AG08396 (cell line): Measurements from ENCODE around the gene HS6ST2.

Experiments used
- DNase-seq: peaks from one replicate; pipeline ENCODE4 v3.0.0; 2012; ENCODE audit warnings: low spot score, mixed read lengths

HS6ST2 gene

DNA sequence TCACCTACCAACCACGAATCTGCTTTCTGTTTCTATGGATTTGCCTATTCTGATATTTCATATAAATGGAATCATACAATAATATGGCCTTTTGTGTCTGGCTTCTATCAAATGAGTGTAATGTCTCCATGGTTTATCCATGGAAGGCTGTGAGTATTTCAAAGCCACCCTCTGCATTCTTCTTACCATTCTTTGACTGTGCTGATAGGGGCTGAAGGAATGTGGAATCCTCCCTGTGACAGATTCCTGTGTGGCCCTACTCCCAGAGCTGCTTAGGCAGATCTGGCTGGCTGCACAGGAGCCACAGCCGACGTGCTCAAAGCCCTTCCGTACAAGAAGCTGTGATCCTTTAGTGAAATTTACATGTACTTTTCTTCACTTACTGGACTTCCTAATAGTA is 163.2 kb downstream of the HS6ST2 start:
- no peak for DNase-seq

DNA sequence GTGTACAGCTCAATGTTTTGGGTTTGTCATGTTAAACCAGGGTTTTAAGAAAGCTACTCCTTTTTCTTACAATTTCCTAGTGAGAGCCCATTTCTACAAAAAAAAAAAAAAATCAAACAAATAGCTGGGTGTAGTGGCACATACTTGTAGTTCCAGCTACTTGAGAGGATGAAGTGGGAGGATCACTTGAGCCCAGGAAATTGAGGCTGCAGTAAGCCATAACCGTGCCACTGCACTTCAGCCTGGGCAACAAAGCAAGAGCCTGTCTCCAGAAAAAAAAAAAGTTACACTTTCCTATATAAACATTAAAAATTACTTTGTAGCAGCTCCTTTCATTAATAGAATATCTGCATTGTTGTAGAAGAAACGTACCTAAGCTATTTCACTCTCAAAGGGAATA is 166.7 kb downstream of the HS6ST2 start:
- DNase-seq, result no peak

GRCh38 chrX:132790329-132790728 is 168.1 kb downstream of the HS6ST2 start:
- DNase-seq, result no peak

- DNase-seq, result no peak
These were observed 172.2 kb downstream of the HS6ST2 start for GRCh38 chrX:132786217-132786616.

DNA sequence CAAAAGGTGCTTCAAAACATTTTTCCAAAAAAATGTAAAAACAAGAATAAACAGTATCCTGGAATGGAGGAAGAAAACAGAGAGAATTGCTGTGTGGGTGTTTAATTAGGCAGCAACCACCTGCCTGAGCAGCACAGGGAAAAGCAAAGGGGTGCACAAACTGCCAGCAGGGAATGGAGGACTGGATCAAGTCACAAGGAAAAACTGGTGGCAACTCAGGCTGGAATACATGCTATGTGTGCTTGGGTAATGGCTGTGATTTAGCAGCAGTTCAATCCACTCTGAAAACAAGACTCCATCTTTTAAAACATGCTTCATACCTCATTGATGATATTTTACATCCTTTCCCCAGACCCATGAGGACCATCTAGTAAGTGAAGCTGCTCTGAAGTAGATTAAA is 179.5 kb downstream of the HS6ST2 start:
- DNase-seq, result no peak

GRCh38 chrX:132776486-132777210 is 181.8 kb downstream of the HS6ST2 start:
- DNase-seq, result no peak

- no peak for DNase-seq
These were observed 183.1 kb downstream of the HS6ST2 start for GRCh38 chrX:132775263-132775823.

DNA sequence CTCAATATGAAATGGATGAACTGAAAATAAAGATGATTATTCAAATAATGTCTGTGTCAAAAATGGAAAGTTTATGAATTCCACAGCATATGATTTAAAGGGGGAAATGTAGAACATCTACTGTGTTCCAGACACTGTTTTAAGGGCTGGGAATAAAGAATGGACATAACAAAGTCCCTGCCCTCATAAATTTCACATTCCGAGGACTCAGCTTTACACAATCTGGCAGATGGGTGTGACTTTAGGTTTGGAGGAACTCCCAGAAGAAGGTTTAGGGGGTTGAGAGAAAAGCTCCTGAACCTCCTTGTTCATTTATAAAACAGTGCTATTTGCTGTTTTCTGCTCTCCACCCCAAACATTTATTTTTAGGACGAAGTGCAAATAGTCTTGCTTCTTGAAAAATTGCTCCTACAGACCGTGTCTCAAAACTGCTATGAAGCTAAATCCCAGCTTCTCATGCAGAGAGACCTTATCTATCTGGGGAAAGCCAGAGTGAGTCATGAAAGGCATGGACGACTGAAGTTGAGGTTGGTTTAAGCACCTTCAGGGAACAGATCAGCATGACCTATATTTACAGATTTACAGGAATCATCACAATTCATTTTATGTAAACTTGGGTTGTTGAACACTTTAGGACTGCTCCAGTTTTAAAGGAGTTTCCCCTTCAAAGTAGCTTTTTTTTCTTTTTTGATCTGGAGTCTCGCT is 184.3 kb downstream of the HS6ST2 start:
- no peak for DNase-seq

DNA sequence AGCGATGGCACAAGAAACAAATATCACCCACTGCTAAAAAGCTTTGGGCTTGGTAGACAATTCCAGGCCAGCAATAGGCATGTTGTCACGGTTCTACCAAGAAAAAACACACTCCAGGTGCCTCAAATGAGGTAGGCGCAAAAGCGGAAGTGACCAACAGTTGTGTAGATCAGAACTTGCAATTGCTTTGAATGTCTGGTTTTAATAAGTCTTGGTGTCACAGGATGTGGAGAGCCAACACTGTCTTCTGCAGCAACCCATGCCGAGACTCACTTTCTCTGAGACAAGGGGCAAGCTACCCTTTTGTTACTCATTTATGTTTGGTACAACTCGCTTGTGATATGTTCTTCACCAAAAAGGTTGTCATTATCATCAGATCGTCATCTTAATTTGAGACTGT is 188.8 kb downstream of the HS6ST2 start:
- no peak for DNase-seq

GRCh38 chrX:132766452-132766851 is 192.0 kb downstream of the HS6ST2 start:
- DNase-seq, result no peak

DNA sequence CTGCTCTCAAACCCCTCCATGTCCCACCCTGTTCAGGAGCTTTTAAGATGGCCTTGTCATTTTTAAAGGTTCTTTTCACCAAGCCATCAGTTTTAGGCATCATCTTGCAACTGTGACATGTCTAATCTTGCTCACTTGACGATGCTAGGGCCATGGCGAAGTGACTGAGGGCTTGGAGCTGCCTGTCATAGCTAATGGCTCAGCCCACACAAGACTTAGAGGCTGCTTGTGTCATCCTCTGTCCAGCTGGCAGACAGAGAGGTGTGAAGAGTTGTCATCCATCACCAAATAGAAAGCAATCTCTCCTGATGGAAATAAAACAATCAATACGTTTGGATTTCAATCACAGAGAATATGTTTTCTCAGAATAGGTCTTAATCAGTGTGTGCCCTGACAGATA is 194.9 kb downstream of the HS6ST2 start:
- DNase-seq, result no peak

- no peak for DNase-seq
These were observed 199.7 kb downstream of the HS6ST2 start for GRCh38 chrX:132758759-132759158.

- no peak for DNase-seq
These were observed 201.3 kb downstream of the HS6ST2 start for GRCh38 chrX:132757066-132757623.

DNA sequence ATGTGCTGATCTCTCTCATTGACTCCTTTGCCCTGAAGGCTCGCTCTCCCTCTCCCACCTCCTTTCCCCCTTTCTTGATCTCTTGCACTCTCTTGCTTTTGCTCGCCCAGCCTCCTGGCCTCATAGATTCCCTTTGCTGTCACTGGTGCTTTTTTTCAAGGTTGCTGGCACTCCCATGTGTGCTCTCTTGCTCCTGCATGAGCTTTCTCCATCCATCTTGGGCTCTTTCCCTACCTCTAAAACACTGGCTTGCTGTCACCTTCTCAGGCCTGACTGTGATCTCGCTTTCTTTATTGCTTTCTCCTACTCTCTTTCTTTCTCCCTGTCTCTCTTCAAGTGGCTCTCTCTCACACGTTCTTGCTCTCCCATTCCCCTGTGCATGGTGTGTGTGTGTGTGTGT is 202.0 kb downstream of the HS6ST2 start:
- DNase-seq, result no peak

GRCh38 chrX:132751063-132751690 is 207.3 kb downstream of the HS6ST2 start:
- no peak for DNase-seq

DNA sequence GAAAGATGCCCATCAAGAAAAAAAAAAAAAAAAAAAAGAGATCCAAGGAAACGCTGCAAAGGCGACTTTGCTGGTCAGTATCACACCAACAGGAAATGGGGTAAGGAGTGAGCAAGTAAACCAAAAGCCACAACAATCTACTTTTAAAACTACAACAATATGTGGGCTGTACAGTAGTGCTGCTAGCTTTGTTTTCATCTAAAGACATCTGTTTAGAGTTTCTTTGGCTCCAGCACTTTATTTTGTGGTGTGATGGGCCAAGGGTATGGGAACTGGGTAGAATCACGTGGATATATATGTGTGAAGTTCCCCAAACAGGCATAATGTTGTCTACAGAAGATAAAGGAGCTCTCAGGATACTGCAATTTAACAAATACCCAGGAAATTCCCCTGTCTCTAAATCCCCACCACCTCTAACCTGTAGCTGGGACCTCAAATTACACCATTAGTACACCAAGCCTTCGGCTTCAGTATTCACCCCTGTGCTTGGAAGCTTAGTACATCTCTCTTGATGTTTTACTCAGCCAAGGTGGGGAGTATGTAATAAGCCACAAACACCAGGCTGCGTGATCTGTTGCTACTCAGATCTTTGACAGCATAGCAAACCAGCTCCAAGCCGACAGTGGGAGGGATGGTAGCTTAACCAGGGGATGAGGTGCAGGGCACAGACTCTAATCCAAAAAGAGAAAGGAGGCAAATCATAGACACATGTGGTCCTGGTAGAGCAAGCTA is 207.9 kb downstream of the HS6ST2 start:
- DNase-seq, result no peak

GRCh38 chrX:132749406-132749805 is 209.0 kb downstream of the HS6ST2 start:
- no peak for DNase-seq

DNA sequence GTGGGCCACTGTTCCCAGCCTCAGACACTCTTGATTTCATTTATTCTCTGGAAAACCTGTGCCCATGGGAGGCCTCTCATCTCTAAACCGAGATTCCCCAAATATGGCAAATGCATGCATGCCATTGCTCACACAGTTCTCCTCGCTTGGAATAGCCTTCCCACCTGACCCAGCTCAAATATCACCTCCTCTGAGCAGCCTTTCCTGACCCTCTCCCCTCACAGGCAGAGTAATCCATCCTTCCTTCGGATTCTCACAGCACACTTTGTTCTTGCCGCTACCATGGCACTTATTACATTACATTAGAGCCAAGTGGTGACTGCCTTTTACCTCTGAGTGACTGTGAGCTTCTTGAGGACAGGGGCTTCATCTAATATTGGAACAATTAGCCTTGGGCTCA is 209.5 kb downstream of the HS6ST2 start:
- DNase-seq, result no peak

GRCh38 chrX:132748268-132748667 is 210.2 kb downstream of the HS6ST2 start:
- DNase-seq, result no peak

DNA sequence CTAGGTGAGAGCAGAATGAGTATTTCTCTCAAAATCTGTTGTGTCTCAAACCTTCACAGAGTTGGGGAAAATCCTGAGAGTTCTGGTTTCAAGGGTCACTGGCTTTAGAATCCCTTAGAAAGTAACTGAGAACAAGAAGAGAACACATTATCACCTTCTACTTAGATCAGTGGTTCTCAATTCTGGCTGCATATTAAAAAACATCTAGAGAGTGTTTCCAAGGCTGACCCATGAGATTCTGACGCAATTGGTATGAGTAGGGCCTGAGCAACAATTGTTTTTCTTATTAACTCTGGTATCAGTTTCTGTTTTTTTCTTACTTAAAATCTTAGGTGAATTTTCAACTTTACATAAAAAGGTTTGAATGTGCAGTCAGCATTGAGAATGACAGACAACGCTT is 212.8 kb downstream of the HS6ST2 start:
- DNase-seq, result no peak

GRCh38 chrX:132744470-132744869 is 214.0 kb downstream of the HS6ST2 start:
- no peak for DNase-seq

- no peak for DNase-seq
These were observed 215.3 kb downstream of the HS6ST2 start for GRCh38 chrX:132743086-132743485.
